Brain microvascular endothelial cell (primary cell): ENCODE measurements around the gene ZNF335.
"Not testable (repeated sequence)": the region's sequence is repeated elsewhere in the genome, so short reads cannot be mapped to it uniquely, and the experiment has no call there.

ENCODE experiments used
- DNase-seq: peaks from one replicate; pipeline ENCODE4 v3.0.0-alpha.2; 2020
- H3K27ac ChIP-seq: fragments of 250-450 bp; sonication (Bioruptor Pico); 2 replicates; pipeline ENCODE4 v1.5.1; 2020; ENCODE audit warnings: mild to moderate bottlenecking, moderate library complexity
- H3K27me3 ChIP-seq: fragments of 250-450 bp; sonication (Bioruptor Pico); replicated peaks from 2 replicates; pipeline ENCODE4 v1.5.1; 2020; ENCODE audit warnings: mild to moderate bottlenecking
- H3K36me3 ChIP-seq: fragments of 250-450 bp; sonication (Bioruptor Pico); replicated peaks from 2 replicates; pipeline ENCODE4 v1.5.1; 2020; ENCODE audit warnings: mild to moderate bottlenecking
- H3K4me3 ChIP-seq: 2 replicates; pipeline ENCODE4 v1.5.1; 2011; ENCODE audit warnings: low read depth, mild to moderate bottlenecking, control low read depth, low read length, moderate library complexity
- CTCF ChIP-seq: IDR thresholded peaks from 2 replicates; pipeline ENCODE4 v1.5.1; 2011; ENCODE audit warnings: low read depth, mild to moderate bottlenecking, moderate library complexity, low read length, control low read depth, inconsistent platforms; ENCODE audit errors: missing control alignments
- in situ Hi-C: cut with HindIII; loops from 2 replicates; pipeline ENCODE4 v1.10.0; 2017; ENCODE audit warnings: low sequenced_read_pairs, low pct_ligation_motif_present

Gene ZNF335

DNA sequence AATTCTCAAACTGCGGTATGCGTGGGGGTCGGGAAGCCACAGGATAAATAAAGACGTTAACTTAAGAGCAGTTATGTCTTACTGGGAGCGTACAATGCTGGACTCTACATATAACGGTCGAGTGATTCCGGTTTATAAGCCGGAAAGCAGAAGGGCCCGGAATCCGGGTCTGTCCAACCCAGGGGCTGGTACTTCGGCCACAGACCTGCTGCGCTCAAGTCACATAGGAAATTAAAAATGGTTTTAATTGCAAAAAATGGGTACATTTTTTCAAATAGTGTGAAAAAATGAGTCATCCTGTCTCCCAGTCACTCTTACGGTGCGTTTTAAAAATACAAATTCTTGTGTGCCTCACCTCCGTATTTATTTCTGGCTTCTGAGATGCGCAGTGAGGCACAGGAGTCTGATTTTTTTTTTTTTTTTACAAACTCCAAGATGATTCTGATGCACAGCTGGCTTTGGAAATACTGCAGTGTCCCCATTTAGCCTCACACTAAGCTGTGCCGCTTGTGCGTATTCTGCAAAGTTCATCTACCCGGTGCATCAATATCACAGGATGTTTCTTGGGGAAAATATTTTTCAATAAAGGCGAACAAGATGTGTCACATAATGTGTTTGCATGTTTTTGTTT is 36.5 kb downstream of the ZNF335 start:
- Histone ChIP-seq H3K4me3 (peak overlapping the region; percentile 70), H3K27ac (peak overlapping the region; percentile 97), H3K36me3 (peaks cover 17% of the 10 kb centered on the region), H3K27me3 (no peaks in the 10 kb centered on the region)
- in situ Hi-C loops = no loop called here
- no peak for TF ChIP-seq CTCF
- no peak for DNase-seq

- H3K27me3 ChIP-seq = no peaks in the 10 kb centered on the region
- DNase-seq = peak; percentile 98
- H3K27ac ChIP-seq = peak within 1 kb of the TSS; percentile 97
- in situ Hi-C loops = no loop called here
- H3K36me3 ChIP-seq = peaks cover 12% of the 10 kb centered on the region
- H3K4me3 ChIP-seq = peak within 1 kb of the TSS; percentile 97
- TF ChIP-seq CTCF = no peak
Observed at GRCh38 chr20:45934586-45935415, 37.2 kb downstream of the ZNF335 start, which contains the start of gene PCIF1. Gene PCIF1 (plus strand): TSS chr20:45934683. CDS start chr20:45939000, 4,317 bp downstream.

- H3K4me3 ChIP-seq = peak overlapping the region; percentile 97
- no peak for TF ChIP-seq CTCF
- in situ Hi-C loops = no loop called here
- H3K27me3 ChIP-seq = no peaks in the 10 kb centered on the region
- DNase-seq = no peak
- peaks cover 7% of the 10 kb centered on the region for H3K36me3 ChIP-seq
- H3K27ac ChIP-seq = peak overlapping the region; percentile 97
Observed at GRCh38 chr20:45934046-45934585, 37.9 kb downstream of the ZNF335 start.

DNA sequence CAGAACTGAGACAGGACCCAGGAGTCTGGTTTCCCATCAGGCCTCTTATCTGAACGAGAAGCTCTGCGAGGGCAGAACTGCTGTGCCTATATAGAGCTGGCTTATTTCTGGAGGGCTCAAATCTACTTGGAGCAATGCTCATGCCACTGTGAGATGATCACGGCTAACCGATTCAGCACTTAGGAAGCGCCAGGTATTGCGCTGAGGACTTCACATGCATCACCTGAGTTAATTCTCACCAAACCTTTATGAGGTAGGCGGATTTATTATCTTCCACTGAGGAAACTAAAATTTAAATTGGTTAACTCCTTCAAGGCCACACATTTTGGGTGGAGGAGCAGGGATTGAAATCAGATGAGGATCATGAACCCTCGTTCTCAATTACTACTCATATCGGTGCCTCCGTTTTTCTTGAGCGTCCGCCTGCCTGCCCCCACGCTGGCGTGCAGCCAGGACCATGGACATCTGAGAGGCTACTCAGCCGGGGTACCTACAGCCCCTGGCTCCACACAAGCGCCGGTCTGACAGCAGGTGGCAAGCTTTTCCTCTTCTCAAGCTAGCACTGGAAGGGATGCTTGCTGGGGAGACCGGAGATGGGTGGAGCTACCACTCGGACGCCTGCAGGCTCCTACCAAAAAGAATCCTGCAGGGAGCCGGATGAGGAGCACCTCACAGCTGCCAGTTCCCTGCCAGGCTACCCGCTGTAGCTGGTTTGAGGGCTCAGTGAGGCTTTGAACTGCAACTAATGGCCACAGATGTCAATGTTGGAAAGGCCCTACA is 38.5 kb downstream of the ZNF335 start:
- in situ Hi-C loops = no loop called here
- H3K27me3 ChIP-seq = no peaks in the 10 kb centered on the region
- peaks cover 5% of the 10 kb centered on the region for H3K36me3 ChIP-seq
- H3K27ac ChIP-seq = peak overlapping the region; percentile 97
- peak overlapping the region; percentile 97 for H3K4me3 ChIP-seq
- peak; percentile 62 for DNase-seq
- TF ChIP-seq CTCF = peak; percentile 60

GRCh38 chr20:45931680-45932079 is 40.3 kb downstream of the ZNF335 start:
- H3K27me3 ChIP-seq, in situ Hi-C loops, H3K36me3 ChIP-seq, H3K4me3 ChIP-seq, H3K27ac ChIP-seq, DNase-seq: not testable (repeated sequence)
